HTERT RPE-1 (cell line): Measurements from ENCODE around the gene IL1RAPL1.
"Not testable (repeated sequence)": the region's sequence is repeated elsewhere in the genome, so short reads cannot be mapped to it uniquely, and the experiment has no call there.

Source experiments
- in situ Hi-C: fragments of 300-500 bp; cut with MboI; formaldehyde crosslinking; loops from 4 replicates; pipeline ENCODE4 v1.14.3; 2020; ENCODE audit warnings: low sequenced_read_pairs

IL1RAPL1 gene

GRCh38 chrX:28766561-28766960, 179.3 kb downstream of the IL1RAPL1 start:
- in situ Hi-C loops = not testable (repeated sequence)

DNA sequence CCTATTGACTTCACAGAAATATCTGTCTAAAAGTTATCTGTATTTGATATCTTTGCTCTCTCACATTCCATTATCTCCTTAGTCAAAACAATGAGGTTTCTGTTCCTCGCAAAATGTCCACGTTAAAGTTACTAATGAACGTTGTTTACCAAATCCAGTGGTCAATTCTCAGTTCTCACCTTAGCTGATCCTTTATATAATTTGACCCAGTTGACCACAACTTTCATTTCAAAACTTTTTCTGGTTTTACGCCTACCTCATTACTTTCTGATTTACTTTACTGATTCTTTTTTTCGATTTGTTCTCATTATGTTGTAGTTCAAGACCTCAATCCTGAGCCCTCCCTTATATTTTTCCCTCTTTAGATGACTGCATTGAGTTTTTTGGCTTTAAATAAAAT, 186.6 kb downstream of the IL1RAPL1 start:
- in situ Hi-C loops = no loop called here

- in situ Hi-C loops = no loop called here
Observed at GRCh38 chrX:28787206-28787605, 200.0 kb downstream of the IL1RAPL1 start.

DNA sequence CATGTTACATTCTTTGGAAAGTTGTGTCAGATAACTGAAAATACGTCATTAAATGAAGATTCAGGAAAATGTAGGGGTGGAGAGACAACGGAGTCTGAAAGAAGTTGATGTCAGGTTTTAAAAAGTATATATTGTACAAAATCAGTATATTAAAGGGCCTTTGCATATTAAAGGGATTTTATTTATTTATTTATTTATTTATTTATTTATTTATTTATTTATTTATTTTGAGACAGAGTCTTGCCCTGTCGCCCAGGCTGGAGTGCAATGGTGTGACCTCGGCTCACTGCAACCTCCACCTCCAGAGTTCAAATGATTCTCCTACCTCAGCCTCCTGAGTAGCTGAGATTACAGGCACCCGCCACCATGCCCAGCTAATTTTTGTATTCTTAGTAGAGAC, 213.4 kb downstream of the IL1RAPL1 start:
- in situ Hi-C loops = not testable (repeated sequence)

DNA sequence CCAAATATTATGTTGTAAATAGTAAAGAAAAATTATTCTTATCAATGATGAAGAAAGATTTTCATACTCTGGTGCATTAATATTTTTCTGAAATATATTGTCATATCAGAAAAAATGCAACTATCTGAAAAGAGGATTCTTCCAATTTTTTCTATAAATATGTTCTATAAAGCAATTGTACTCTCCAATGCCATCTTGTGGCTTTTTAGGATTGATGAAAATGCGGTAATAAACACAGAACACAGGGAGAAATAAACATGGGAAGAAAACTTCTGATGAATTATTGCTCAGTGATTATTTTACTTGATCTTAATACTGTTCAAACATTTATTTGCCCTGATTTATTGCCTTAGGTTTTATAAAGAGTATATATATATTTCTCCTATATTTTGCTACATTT, 215.4 kb downstream of the IL1RAPL1 start:
- in situ Hi-C loops = no loop called here

DNA sequence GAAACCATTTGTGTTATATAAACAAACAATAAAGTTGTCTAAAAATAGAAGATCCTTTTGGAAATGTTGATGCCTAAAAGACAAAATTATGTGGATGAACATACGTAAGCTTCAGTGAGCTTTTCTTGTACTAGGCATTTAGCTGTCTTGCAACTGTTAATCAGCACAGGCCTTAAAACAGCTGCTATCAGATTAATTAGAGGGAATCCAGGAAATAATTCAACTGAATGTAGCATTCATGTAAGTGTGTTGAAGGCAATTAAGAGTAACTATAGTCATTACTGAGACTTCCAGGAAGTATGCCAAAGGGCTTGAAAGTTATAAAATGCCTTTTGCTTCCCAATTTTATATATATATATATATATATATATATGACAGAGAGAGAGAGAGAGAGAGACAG, 248.7 kb downstream of the IL1RAPL1 start:
- in situ Hi-C loops = no loop called here

DNA sequence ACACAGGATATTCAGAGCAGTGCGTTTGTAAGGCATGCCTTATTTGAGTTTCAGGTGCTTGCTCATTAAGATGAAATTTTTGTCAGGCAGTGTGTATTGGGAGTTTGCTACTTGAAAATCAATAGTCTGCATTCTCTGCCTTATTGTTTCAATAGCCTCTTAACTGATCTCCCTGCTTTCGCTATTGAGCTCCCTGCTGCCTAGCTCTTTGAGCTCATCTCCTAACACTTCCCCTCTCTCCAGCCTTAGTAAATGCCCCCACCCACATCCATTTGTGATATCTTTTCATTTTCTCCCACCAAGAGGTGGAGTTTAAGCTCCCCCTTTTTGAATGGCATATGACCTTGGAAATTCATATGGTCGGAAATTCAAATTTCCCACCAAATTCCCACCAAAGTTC, 256.6 kb downstream of the IL1RAPL1 start:
- in situ Hi-C loops = no loop called here

- in situ Hi-C loops = no loop called here
Observed at GRCh38 chrX:28847423-28847822, 260.2 kb downstream of the IL1RAPL1 start.

DNA sequence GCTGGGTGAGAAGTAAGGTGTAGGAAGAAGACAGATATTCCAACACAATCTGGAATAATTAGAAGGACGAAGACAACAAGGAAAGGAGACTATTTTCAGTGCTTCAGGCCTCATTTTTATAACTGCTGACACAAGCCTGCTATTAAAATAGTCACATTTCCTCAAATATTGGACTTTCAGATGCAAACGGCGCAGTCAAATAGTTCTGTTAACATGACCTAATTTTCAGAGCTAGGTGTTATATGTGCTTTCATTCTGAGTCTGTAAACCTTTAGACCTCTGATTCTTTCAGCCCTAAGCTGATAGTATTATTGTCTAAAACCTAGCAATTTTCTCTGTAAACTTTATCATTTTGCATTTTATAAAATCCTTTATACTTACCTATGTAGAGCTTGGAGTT, 261.5 kb downstream of the IL1RAPL1 start:
- in situ Hi-C loops = no loop called here

DNA sequence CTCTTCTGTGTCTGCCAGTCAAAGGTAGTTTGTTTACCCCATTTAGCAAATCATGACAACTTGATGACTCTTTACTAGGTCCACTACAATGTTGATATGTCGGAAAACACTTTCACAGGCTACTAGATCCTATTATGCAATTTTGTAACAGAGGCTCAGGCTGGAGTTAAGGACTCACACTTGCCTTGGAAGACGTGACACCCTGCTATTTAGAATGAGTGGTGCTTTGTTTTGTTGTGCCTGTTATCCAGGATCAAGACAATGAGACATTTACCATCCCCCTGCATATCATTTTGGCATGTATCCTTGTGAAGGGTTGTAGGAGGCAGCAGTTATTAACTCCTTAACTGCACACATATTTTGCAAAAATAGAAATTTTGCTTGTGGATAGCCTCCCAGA, 263.7 kb downstream of the IL1RAPL1 start:
- in situ Hi-C loops = no loop called here

GRCh38 chrX:28851871-28852270, 264.6 kb downstream of the IL1RAPL1 start:
- in situ Hi-C loops = no loop called here

DNA sequence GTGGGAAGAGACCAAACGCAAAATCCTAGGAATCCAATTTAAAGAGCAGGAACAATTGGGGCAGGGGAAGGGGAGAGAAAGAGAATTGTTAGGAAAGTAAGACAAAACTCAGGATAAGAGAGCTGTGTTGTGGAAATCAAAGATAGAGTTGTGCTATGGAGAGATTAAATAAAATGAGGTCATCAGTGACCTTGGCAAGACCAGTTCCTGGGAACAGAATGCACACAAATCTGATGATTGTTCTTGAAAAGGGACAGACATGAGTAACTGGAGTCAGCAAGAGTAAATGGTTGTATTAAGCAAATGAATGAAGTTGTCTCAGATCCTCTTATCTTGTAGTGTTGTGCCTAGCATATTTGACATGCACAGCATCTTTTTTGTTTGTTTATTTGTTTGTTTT, 267.4 kb downstream of the IL1RAPL1 start:
- in situ Hi-C loops = no loop called here

DNA sequence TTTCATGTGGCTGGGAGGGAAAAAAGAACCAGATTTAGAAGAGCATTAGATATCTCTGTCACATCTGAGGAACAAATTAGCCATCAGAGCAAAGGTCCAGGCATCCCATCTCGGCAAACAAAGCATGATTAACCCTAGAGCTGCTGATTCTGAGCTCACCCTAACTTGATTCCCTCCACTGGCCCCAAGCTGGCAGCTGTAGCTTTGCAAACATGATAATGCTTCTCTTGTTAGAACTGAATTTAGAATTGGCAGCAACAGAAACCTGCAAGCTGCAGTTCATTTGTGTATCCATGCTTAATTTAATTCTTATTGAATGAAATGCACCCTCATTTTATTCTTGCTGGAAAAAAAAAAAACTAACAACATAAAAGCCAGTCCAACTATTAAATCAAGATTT, 289.2 kb downstream of the IL1RAPL1 start:
- in situ Hi-C loops = no loop called here

DNA sequence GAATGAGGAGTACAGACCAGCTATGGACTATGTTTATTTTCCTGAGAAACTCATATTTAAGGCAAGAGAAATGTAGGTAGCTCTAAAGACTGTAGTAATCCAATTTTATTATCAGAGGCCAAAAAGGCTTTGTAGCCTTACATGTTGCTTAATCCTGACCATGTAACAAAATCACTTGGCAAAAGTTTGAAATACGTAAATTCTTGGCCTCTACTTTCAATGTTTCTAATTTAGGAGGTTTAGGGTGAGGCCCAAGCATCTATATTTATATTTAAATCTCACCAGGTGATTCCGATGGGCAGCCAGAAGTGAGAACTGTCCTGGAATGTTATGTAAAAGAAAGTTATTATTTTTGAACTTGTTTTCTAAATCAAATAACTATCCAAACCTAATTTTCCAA, 289.7 kb downstream of the IL1RAPL1 start:
- in situ Hi-C loops = no loop called here

GRCh38 chrX:28880136-28880535, 292.9 kb downstream of the IL1RAPL1 start:
- in situ Hi-C loops = no loop called here

GRCh38 chrX:28884823-28885222, 297.6 kb downstream of the IL1RAPL1 start:
- in situ Hi-C loops = no loop called here

GRCh38 chrX:28888416-28888815, 301.2 kb downstream of the IL1RAPL1 start:
- in situ Hi-C loops = no loop called here

- in situ Hi-C loops = no loop called here
Observed at GRCh38 chrX:28889591-28890090, 302.4 kb downstream of the IL1RAPL1 start.

DNA sequence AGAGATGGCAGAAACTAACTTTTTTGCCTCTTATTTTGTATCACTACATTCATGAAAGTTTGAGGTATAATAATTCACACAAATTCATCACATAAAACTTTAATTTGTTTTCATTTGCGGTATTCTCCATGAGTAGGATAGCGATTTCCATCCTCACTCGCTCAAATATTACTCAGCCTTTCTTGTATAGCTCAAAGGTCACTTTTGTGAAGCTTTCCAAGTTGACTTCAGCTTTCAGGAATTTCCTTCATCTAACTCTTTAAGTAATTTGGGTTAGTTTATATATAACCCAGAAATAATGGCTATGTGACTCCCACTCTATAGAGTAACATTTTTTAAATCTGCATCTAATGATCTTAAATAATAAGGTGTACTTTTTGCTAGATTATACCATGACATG, 314.4 kb downstream of the IL1RAPL1 start:
- in situ Hi-C loops = no loop called here

DNA sequence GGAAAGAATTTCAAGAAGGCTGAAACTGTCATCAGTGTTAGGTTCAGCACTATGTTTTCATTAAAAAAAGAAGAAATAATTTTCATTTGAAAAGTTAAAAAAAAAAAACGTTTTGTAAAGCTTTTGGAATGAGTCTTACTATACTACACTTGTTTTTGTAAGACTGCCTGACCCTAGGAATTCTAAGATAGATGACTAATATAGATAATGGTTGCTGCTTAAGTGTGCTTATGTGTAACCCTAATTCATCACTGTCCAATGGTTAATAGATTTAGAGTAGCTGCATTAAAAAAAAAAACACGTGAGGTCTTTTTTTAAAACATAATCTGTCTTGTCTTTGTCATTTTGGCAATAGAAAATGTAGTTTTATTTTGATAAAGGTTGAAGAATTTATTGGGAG, 323.2 kb downstream of the IL1RAPL1 start:
- in situ Hi-C loops = no loop called here

DNA sequence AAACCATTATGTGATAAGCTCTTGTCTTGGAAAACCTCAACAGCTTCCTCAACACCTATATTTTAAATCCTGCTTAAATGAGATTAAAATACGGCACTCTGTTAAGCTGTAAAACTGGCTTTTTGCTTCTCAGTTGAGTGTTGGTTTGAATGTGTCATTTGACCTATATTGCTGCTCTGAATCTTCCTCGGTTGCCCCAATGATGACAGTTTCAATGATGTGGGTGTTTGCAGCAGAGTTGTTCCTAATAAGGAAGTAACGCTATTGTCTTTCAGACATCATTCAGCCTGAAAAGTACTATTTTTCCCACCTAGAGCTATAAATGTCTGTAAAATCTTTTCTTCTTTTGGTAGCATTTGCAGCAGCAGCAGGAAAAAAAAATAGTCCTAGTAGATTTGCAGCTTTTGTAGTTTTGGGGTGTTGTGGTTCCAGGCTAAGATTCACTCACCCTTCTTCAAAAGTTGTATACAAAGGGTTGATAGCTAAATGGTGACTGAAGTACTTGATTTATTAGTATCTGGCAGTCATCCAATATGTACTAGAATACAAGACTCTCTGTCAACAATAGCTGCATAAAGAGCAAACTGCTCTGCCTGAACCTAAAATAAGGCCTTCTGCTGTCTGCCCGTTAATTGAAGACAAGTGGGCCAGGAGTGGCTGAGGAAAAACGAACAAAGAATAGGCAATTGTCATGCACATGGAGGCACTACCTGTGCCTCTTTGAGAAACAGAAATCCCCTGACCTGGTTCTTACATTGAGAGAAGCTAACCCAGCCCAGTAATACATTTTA, 333.1 kb downstream of the IL1RAPL1 start:
- in situ Hi-C loops = no loop called here

DNA sequence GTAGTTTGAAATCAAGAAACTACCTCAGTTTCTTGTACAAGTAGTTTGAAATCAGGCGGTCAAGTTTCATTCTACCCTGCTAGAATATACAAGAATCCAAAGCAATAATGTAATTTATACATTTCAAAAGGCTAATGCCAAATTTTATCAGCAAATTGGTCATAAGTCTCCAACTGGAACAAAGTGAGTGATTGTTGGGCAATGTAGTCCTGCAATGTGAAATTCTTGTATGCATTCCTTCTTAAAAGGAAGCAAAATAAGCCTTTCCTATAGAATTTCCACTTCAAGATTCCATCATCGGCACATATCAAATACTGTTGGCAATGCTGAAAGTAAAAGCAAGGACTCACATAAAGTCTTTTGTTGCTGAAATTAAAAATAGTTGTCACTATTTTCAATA, 334.9 kb downstream of the IL1RAPL1 start:
- in situ Hi-C loops = no loop called here

DNA sequence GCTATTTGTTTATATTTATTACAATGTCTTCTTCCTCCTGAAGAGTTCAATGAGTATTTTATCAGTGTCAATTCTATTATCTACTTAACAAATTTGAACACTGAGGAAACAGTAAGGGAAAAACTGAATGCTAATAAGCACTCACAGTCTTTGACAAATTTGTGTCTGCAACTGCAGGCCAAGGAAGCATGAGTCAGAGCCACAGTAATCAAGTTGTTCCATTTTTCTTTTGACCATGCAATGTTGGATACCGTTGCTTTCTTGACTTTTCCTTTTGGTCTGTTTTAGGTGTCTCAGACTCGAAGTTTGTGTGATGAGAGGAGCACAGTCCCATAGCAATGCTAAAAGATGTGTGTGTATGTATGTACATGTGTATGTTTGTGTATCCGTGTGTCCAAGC, 359.6 kb downstream of the IL1RAPL1 start:
- in situ Hi-C loops = no loop called here
